ENCODE data around the gene CCDC102B.
"Not testable (repeated sequence)": the region's sequence is repeated elsewhere in the genome, so short reads cannot be mapped to it uniquely, and the experiment has no call there.

Gene CCDC102B

DNA sequence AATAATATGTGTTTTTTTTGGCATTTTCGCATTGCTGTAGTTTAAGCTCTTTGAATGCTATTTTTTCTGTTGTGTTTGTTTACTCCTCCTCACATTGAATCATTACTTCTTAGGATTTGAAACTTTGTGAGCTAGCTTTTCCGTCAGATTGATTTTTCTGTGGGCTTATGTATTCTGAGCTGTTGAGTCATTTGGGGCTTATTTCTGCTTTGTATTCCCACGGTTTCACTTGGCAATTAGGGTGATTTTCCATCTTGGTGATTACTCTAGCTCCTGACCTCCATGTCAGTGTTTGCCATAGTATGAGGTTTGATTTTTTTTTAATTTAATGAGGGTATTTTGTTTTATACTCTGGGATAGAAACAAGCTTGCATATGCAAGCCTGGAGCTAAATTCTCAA, 200.0 kb downstream of the CCDC102B start:
- TF ChIP-seq, protein P1, sequence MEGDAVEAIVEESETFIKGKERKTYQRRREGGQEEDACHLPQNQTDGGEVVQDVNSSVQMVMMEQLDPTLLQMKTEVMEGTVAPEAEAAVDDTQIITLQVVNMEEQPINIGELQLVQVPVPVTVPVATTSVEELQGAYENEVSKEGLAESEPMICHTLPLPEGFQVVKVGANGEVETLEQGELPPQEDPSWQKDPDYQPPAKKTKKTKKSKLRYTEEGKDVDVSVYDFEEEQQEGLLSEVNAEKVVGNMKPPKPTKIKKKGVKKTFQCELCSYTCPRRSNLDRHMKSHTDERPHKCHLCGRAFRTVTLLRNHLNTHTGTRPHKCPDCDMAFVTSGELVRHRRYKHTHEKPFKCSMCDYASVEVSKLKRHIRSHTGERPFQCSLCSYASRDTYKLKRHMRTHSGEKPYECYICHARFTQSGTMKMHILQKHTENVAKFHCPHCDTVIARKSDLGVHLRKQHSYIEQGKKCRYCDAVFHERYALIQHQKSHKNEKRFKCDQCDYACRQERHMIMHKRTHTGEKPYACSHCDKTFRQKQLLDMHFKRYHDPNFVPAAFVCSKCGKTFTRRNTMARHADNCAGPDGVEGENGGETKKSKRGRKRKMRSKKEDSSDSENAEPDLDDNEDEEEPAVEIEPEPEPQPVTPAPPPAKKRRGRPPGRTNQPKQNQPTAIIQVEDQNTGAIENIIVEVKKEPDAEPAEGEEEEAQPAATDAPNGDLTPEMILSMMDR (IDR thresholded peaks at IDR 0.05; ENCODE audit: low read length, missing control alignments): no peak
- DNase-seq (ENCODE audit: low read depth): no peak
- H3K4me3 ChIP-seq (replicated peaks; ENCODE audit: low read depth, low read length): no peak overlapping the region

DNA sequence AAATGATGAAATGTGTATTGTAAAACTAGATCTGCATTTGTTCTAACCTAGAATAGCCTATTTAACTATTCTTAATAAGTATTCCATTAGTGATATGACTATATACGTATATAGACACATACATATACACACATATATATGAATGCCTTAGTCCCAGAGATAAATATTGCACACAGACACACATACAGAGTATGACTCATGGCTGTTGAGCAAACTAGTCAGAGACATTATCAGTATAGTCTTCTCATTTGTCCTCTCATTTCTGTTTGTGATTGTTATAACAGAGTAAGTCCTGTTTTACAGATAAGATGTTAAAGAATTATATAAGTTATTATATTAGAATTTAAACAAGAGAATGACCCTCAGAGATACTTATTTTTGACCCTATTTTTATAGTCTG, 202.5 kb downstream of the CCDC102B start:
- TF ChIP-seq, protein P1 (IDR thresholded peaks at IDR 0.05; ENCODE audit: low read length, missing control alignments): no peak
- DNase-seq (ENCODE audit: low read depth): peak; percentile 50
- no peak overlapping the region for H3K4me3 ChIP-seq (replicated peaks; ENCODE audit: low read depth, low read length)

DNA sequence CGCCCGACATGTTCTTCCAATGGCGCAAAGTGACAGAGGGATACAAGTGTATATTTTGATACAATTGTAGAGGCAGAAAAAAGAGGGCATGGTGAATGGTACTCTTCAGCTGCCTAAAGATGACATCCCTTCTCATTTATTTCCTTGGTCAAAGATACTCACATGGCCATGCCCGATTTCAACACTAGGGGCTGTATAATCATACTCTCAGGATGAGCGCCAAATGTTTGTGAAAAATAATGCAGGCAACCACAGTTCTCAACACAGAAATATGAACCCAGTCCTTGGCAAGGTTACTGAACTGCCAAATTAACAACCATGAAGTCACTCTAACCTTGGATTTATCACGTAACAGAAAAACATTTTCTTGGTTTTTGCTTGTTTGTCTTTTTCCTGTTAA, 204.4 kb downstream of the CCDC102B start:
- TF ChIP-seq, protein P1 (IDR thresholded peaks at IDR 0.05; ENCODE audit: low read length, missing control alignments): peak; percentile 24
- DNase-seq (ENCODE audit: low read depth): no peak
- H3K4me3 ChIP-seq (replicated peaks; ENCODE audit: low read depth, low read length): no peak overlapping the region

DNA sequence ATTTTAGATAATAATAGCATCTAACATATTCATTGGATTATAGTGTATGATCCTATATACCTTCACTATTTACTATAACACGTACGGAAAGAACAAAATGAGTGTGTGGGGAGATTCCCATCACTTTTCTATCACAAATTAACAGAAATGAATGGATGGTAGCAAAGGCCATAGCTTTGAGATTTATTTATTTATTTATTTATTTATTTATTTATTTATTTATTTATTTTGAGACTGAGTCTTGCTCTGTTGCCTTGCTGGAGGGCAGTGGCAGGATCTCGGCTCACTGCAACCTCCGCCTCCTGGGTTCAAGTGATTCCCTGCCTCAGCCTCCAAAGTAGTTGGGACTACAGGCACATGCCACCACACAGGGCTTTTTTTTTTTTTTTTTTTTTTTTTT, 208.3 kb downstream of the CCDC102B start:
- not testable (repeated sequence) for DNase-seq (ENCODE audit: low read depth); H3K4me3 ChIP-seq (replicated peaks; ENCODE audit: low read depth, low read length)

DNA sequence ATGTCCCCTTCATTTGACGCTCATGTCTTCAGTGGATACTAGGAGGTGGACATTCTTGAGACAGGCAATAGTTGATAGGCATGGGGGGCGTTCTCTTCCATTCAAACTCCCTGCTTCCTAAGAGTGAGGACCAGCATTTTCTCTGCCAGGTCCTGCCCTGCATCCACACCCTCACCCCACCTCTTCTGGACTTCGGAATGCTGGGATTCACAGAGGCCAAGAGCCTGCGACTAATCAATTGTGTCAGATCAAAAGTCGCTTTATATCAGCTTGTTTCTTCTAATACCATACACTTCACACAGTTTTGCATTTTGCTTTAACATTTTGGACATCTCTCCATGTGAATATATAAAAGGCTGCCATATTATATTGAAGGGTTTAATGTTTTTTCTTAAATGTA, 210.7 kb downstream of the CCDC102B start:
- H3K4me3 ChIP-seq (replicated peaks; ENCODE audit: low read depth, low read length): no peak overlapping the region
- DNase-seq (ENCODE audit: low read depth): no peak

DNA sequence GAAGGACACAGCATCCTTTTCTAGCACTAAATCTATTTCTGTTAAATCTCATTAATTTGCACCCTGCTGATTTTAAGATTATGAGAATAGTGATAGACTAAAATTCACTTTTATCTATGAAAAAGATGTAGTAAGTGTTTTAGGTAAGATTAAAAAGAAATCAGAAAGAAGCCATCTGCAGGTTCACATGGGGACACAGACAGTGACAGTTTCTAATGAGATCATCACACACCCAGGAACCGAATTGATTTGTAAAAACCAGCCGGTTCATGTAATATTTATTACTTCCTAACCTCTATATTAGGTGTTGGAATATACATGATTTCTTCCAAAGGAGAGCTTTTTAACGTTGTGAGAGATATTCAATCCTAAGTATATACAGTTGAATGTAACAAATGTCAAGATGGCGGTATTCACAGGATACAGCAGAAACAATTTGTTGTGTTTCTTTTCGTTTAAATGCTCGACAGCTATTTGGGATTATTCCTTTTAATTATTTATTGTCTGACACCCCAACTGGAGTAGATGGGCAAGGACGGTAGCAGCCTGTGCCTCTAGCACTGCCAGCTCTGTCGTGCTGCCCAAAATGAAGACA, 223.4 kb downstream of the CCDC102B start:
- no peak overlapping the region for H3K4me3 ChIP-seq (replicated peaks; ENCODE audit: low read depth, low read length)
- TF ChIP-seq, protein P1 (IDR thresholded peaks at IDR 0.05; ENCODE audit: low read length, missing control alignments): no peak
- DNase-seq (ENCODE audit: low read depth): no peak

More for the DNA sequence above, 210.7 kb downstream of the CCDC102B start:
- TF ChIP-seq, protein P1 (IDR thresholded peaks at IDR 0.05; ENCODE audit: low read length, missing control alignments): no peak

DNA sequence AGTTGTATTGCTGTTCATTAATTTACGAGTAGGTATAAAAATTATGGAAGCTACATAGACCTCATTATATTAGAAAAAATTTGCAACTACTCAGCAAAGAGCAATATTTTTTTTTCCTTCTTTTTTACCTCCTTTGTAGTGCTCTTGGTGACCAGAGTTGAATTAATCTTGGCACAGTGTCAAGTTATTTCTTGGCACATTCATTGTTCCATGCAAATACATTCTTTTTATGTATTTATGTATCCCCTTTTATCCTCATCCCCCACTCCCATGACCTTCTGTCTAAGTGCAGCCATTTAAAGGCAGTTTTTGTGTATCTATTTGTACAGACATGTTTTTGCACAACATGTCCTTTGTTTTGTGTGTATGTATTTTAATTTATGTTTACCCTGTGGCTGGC, 224.5 kb downstream of the CCDC102B start:
- no peak overlapping the region for H3K4me3 ChIP-seq (replicated peaks; ENCODE audit: low read depth, low read length)
- peak; percentile 23 for DNase-seq (ENCODE audit: low read depth)
- TF ChIP-seq, protein P1 (IDR thresholded peaks at IDR 0.05; ENCODE audit: low read length, missing control alignments): no peak
